ENCODE data around the gene GPR137C. TPM values are rescaled to one million over a fixed set of nuclear protein-coding genes. Genes with fewer than 3 reads are reported as not detected.
A peak's percentile ranks its signal among the peaks of the same experiment; 100 is the strongest.
"Not testable (repeated sequence)": the region's sequence is repeated elsewhere in the genome, so short reads cannot be mapped to it uniquely, and the experiment has no call there.

GPR137C gene
- total RNA-seq, 1 donor = 0.27 TPM

GRCh38 chr14:52563120-52563519, 10.5 kb downstream of the GPR137C start:
- DNase-seq (ENCODE audit: low read depth in 2 of 3, low spot score in 2 of 3) = no peak

GRCh38 chr14:52568454-52568853, 15.8 kb downstream of the GPR137C start:
- DNase-seq (ENCODE audit: low read depth in 2 of 3, low spot score in 2 of 3) = not testable (repeated sequence)

GRCh38 chr14:52575858-52576257, 23.2 kb downstream of the GPR137C start:
- DNase-seq (ENCODE audit: low read depth in 2 of 3, low spot score in 2 of 3) = no peak

GRCh38 chr14:52583544-52583943, 30.9 kb downstream of the GPR137C start:
- no peak for DNase-seq (ENCODE audit: low read depth in 2 of 3, low spot score in 2 of 3)

- DNase-seq (ENCODE audit: low read depth in 2 of 3, low spot score in 2 of 3) = no peak
Observed at GRCh38 chr14:52589646-52590045, 37.0 kb downstream of the GPR137C start.

GRCh38 chr14:52590318-52590717, 37.7 kb downstream of the GPR137C start:
- no peak for DNase-seq (ENCODE audit: low read depth in 2 of 3, low spot score in 2 of 3)

GRCh38 chr14:52596320-52596719, 43.7 kb downstream of the GPR137C start:
- no peak for DNase-seq (ENCODE audit: low read depth in 2 of 3, low spot score in 2 of 3)

- DNase-seq (ENCODE audit: low read depth in 2 of 3, low spot score in 2 of 3) = no peak
Observed at GRCh38 chr14:52596861-52597260, 44.2 kb downstream of the GPR137C start.

GRCh38 chr14:52598568-52598967, 45.9 kb downstream of the GPR137C start:
- no peak for DNase-seq (ENCODE audit: low read depth in 2 of 3, low spot score in 2 of 3)

- no peak for DNase-seq (ENCODE audit: low read depth in 2 of 3, low spot score in 2 of 3)
Observed at GRCh38 chr14:52599974-52600373, 47.3 kb downstream of the GPR137C start.

- peak in 1 of 3 donors; percentile 3 for DNase-seq (ENCODE audit: low read depth in 2 of 3, low spot score in 2 of 3)
Observed at GRCh38 chr14:52602131-52602530, 49.5 kb downstream of the GPR137C start.

GRCh38 chr14:52607061-52607460, 54.4 kb downstream of the GPR137C start:
- DNase-seq (ENCODE audit: low read depth in 2 of 3, low spot score in 2 of 3) = no peak

- no peak for DNase-seq (ENCODE audit: low read depth in 2 of 3, low spot score in 2 of 3)
Observed at GRCh38 chr14:52609445-52610044, 56.9 kb downstream of the GPR137C start.

- no peak for DNase-seq (ENCODE audit: low read depth in 2 of 3, low spot score in 2 of 3)
Observed at GRCh38 chr14:52610187-52610586, 57.6 kb downstream of the GPR137C start.

GRCh38 chr14:52618602-52619001, 66.0 kb downstream of the GPR137C start:
- no peak for DNase-seq (ENCODE audit: low read depth in 2 of 3, low spot score in 2 of 3)

- no peak for DNase-seq (ENCODE audit: low read depth in 2 of 3, low spot score in 2 of 3)
Observed at GRCh38 chr14:52619687-52620086, 67.1 kb downstream of the GPR137C start.

- DNase-seq (ENCODE audit: low read depth in 2 of 3, low spot score in 2 of 3) = no peak
Observed at GRCh38 chr14:52640137-52640536, 87.5 kb downstream of the GPR137C start.

- DNase-seq (ENCODE audit: low read depth in 2 of 3, low spot score in 2 of 3) = no peak
Observed at GRCh38 chr14:52641745-52642144, 89.1 kb downstream of the GPR137C start.

- no peak for DNase-seq (ENCODE audit: low read depth in 2 of 3, low spot score in 2 of 3)
Observed at GRCh38 chr14:52649511-52649910, 96.9 kb downstream of the GPR137C start.

GRCh38 chr14:52650774-52651173, 98.1 kb downstream of the GPR137C start:
- no peak for DNase-seq (ENCODE audit: low read depth in 2 of 3, low spot score in 2 of 3)

GRCh38 chr14:52656905-52657304, 104.3 kb downstream of the GPR137C start:
- no peak for DNase-seq (ENCODE audit: low read depth in 2 of 3, low spot score in 2 of 3)

GRCh38 chr14:52660325-52660724, 107.7 kb downstream of the GPR137C start:
- no peak for DNase-seq (ENCODE audit: low read depth in 2 of 3, low spot score in 2 of 3)

- no peak for DNase-seq (ENCODE audit: low read depth in 2 of 3, low spot score in 2 of 3)
Observed at GRCh38 chr14:52660832-52661231, 108.2 kb downstream of the GPR137C start.
